ENCODE results near the gene STK38.

DNA sequence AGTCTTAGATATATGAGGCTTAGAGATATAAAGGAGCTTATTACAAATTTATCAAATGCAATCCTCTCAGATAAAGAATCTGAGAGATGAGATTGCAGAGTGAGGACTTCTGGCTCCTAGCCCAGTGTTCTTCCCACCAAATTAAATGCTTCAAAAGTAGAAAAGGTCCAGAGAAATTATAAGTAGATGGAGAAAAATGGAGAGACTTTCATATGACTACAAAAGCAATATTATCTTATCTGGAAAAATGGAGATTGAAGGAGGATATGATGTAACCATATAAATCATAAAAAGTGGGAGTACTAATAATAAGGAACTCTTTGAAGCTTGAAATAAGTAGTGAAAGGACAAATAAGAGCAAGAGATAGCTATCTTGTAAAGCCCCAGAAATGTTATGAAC lies 101.7 kb downstream of the STK38 start:
- TF ChIP-seq, protein P1, sequence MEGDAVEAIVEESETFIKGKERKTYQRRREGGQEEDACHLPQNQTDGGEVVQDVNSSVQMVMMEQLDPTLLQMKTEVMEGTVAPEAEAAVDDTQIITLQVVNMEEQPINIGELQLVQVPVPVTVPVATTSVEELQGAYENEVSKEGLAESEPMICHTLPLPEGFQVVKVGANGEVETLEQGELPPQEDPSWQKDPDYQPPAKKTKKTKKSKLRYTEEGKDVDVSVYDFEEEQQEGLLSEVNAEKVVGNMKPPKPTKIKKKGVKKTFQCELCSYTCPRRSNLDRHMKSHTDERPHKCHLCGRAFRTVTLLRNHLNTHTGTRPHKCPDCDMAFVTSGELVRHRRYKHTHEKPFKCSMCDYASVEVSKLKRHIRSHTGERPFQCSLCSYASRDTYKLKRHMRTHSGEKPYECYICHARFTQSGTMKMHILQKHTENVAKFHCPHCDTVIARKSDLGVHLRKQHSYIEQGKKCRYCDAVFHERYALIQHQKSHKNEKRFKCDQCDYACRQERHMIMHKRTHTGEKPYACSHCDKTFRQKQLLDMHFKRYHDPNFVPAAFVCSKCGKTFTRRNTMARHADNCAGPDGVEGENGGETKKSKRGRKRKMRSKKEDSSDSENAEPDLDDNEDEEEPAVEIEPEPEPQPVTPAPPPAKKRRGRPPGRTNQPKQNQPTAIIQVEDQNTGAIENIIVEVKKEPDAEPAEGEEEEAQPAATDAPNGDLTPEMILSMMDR (IDR thresholded peaks at IDR 0.05; ENCODE audit: low read depth, low read length, poor library complexity, severe bottlenecking): no peak
- TF ChIP-seq EZH2phosphoT487 (IDR thresholded peaks at IDR 0.05; ENCODE audit: borderline replicate concordance, low read length): no peak
